BE2C (cell line): ENCODE results near the gene PAN2. TPM values are rescaled to one million over a fixed set of nuclear protein-coding genes. Genes with fewer than 3 reads are reported as not detected.

Experiments
- DNase-seq: peaks from one replicate; pipeline ENCODE4 v3.0.0-alpha.2; 2020
- H3K27me3 ChIP-seq: fragments of 250-450 bp; sonication (Bioruptor Pico); 2 replicates; pipeline ENCODE4 v1.5.1; 2020; ENCODE audit warnings: mild to moderate bottlenecking
- H3K36me3 ChIP-seq: fragments of 250-450 bp; sonication (Bioruptor Pico); 2 replicates; pipeline ENCODE4 v1.5.1; 2020; ENCODE audit warnings: mild to moderate bottlenecking
- H3K4me1 ChIP-seq: fragments of 250-450 bp; sonication (Bioruptor Pico); 2 replicates; pipeline ENCODE4 v1.5.1; 2020
- H3K4me3 ChIP-seq: 2 replicates; pipeline ENCODE4 v1.5.1; 2011; ENCODE audit warnings: low read depth, low read length
- H3K9me3 ChIP-seq: fragments of 250-450 bp; sonication (Bioruptor Pico); 2 replicates; pipeline ENCODE4 v1.5.1; 2020
- polyA plus RNA-seq: library from polyadenylated mRNA; unstranded; fragments of >200 nt; gene quantifications from one replicate; pipeline ENCODE4 v1.2.1, GENCODE V29; 2012; ENCODE audit warnings: low read depth, missing spikeins; ENCODE audit not compliant: insufficient read length, insufficient read depth
- TF ChIP-seq, protein P1 (sequence below): IDR thresholded peaks from 2 replicates; pipeline ENCODE4 v1.5.1; 2012; ENCODE audit warnings: mild to moderate bottlenecking, low read depth, low read length

PAN2 gene, protein sequence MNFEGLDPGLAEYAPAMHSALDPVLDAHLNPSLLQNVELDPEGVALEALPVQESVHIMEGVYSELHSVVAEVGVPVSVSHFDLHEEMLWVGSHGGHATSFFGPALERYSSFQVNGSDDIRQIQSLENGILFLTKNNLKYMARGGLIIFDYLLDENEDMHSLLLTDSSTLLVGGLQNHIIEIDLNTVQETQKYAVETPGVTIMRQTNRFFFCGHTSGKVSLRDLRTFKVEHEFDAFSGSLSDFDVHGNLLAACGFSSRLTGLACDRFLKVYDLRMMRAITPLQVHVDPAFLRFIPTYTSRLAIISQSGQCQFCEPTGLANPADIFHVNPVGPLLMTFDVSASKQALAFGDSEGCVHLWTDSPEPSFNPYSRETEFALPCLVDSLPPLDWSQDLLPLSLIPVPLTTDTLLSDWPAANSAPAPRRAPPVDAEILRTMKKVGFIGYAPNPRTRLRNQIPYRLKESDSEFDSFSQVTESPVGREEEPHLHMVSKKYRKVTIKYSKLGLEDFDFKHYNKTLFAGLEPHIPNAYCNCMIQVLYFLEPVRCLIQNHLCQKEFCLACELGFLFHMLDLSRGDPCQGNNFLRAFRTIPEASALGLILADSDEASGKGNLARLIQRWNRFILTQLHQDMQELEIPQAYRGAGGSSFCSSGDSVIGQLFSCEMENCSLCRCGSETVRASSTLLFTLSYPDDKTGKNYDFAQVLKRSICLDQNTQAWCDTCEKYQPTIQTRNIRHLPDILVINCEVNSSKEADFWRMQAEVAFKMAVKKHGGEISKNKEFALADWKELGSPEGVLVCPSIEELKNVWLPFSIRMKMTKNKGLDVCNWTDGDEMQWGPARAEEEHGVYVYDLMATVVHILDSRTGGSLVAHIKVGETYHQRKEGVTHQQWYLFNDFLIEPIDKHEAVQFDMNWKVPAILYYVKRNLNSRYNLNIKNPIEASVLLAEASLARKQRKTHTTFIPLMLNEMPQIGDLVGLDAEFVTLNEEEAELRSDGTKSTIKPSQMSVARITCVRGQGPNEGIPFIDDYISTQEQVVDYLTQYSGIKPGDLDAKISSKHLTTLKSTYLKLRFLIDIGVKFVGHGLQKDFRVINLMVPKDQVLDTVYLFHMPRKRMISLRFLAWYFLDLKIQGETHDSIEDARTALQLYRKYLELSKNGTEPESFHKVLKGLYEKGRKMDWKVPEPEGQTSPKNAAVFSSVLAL
- polyA plus RNA-seq = 48.6 TPM

DNA sequence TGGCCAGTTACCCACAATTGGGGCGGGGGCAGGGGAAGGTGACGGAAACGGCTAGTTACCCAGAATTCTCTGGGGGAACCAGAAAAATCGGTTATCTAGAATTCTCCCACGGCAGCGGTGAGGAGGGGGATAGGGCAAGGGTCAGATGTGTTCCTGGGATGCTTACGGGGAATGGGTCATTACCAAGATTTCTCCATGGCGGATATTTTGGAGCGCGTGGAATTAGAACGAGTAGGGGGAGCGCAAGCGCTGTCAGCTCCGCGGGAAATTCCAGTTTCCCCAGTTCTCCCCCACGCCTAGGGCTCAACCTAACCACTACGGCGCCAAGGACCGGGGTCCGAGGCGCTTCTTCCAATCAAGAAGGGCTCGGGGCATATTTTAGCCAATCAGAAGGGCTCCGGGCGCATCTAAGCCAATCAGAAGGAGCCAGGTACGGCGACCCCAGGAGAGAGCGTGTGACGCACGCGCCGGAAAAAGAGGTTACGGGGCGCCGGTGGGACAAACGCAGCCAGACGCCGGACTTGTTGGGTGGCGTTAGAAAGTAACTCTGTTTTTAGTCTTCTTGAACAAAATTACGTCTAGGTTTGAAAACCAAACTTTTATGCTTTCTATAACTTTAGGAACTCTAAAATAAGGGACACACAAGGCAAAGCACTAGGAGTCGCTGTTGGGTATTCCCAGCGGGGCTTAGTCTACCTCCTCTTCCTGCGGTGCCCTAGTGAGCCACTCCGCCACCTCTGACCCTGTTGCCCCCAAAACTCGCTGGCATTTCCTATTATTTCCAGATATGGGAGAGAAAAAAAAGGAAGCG lies at the start of gene PAN2:
PAN2 (minus strand) TSS at position 322 of the 811 bp plus-strand sequence. CDS start 906 bp downstream, outside the sequence.
- H3K36me3 ChIP-seq = no peaks in the 10 kb centered on the region
- H3K4me3 ChIP-seq = peak within 1 kb of the TSS; percentile 73
- peak; percentile 95 for DNase-seq
- TF ChIP-seq, protein P1, sequence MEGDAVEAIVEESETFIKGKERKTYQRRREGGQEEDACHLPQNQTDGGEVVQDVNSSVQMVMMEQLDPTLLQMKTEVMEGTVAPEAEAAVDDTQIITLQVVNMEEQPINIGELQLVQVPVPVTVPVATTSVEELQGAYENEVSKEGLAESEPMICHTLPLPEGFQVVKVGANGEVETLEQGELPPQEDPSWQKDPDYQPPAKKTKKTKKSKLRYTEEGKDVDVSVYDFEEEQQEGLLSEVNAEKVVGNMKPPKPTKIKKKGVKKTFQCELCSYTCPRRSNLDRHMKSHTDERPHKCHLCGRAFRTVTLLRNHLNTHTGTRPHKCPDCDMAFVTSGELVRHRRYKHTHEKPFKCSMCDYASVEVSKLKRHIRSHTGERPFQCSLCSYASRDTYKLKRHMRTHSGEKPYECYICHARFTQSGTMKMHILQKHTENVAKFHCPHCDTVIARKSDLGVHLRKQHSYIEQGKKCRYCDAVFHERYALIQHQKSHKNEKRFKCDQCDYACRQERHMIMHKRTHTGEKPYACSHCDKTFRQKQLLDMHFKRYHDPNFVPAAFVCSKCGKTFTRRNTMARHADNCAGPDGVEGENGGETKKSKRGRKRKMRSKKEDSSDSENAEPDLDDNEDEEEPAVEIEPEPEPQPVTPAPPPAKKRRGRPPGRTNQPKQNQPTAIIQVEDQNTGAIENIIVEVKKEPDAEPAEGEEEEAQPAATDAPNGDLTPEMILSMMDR = peak; percentile 82
- no peaks in the 10 kb centered on the region for H3K4me1 ChIP-seq
- H3K9me3 ChIP-seq = no peaks in the 10 kb centered on the region
- H3K27me3 ChIP-seq = no peaks in the 10 kb centered on the region

DNA sequence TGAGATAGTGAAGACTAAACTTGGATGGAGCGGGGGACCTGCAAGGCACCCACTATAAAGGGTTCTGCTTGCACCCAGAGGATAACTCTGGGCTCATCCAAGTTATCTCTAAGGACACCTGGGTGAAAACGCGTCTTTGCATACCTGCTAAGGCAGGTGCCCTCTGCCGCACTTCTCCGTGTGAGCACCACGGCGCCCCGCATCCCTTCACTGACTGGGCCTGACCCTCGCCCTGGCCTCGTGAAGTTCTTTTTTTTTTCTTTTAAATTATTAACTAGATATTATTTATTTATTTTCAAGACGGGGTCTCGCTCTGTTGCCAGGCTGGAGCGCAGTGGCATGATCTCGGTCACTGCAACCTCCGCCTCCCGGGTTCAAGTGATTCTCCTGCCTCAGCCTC lies 48.8 kb upstream of the PAN2 start:
- Histone ChIP-seq H3K27me3 (no peaks in the 10 kb centered on the region; the same call in 1 of the 2 replicates), H3K36me3 (no peaks in the 10 kb centered on the region), H3K9me3 (no peaks in the 10 kb centered on the region), H3K4me1 (peaks cover 4% of the 10 kb centered on the region; the same call in 1 of the 2 replicates), H3K4me3 (no peak overlapping the region)
- TF ChIP-seq, protein P1 = no peak
- no peak for DNase-seq

DNA sequence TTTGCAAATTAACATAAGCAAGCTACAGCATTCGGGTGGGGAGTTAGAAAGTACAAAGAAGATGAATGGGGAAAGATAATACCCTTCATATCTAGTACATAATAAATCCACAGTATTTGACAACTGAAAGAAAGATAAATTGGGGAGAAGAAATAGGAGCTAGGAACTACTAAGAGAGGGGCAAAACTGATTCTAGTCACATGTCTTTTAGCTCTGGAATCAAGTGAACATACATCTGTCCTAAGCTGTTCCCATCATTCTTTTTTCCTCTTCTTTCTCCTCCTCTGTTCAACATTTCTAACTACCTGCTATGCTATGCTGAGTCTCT lies 44.2 kb upstream of the PAN2 start:
- Histone ChIP-seq H3K4me1 (no peaks in the 10 kb centered on the region), H3K36me3 (no peaks in the 10 kb centered on the region), H3K27me3 (peaks cover 5% of the 10 kb centered on the region), H3K9me3 (peaks cover 6% of the 10 kb centered on the region; the same call in 1 of the 2 replicates), H3K4me3 (no peak overlapping the region)
- TF ChIP-seq, protein P1 = no peak
- no peak for DNase-seq

DNA sequence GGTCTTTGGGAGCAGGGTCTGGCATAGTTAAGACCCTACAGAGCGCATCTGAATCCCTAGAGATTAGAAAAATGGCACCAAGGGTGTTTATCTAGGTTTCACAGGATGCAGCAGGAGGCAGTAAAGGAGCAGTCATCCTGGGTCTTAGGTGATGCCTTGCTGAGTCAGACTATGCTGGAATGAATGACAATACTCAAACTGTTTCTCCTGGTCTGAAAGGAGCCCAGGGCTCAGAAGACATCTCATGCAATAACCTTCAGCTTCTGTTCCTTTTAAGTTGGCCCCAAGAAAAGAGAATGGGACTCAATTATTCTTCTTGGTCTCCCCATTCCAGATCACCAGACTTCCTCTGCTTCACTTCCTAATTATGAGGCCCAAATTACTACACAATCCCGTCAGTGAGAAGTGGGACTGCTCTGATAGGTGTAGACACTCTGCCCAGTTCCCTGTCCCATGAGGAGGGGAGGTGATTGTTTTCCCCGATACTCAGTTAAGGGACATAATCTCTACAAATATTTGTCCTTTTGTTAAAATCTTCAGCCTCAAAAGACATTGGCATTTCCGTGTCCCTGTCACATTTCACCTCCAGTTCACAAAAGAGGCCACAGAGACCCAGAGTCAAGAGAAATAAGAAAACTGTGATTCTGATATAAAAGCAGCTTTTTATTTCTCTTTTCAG lies 43.6 kb upstream of the PAN2 start:
- no peak for DNase-seq
- TF ChIP-seq, protein P1 = peak; percentile 10; the same call in 1 of the 2 replicates
- Histone ChIP-seq H3K27me3 (peaks cover 5% of the 10 kb centered on the region), H3K9me3 (peaks cover 6% of the 10 kb centered on the region; the same call in 1 of the 2 replicates), H3K4me3 (no peak overlapping the region), H3K4me1 (no peaks in the 10 kb centered on the region), H3K36me3 (no peaks in the 10 kb centered on the region)
